DND-41 (cell line): ENCODE data around the gene SEMA5A.

Experiments used
- EZH2 ChIP-seq: IDR thresholded peaks from 3 replicates; pipeline ENCODE4 v1.6.1; 2012; ENCODE audit warnings: borderline replicate concordance, low read depth, mild to moderate bottlenecking, moderate library complexity, low read length, inconsistent platforms; ENCODE audit not compliant: severe bottlenecking
- TF ChIP-seq, protein P1 (sequence below): IDR thresholded peaks from 2 replicates; pipeline ENCODE4 v1.5.1; 2012; ENCODE audit warnings: borderline replicate concordance, low read length, moderate library complexity, mild to moderate bottlenecking; ENCODE audit not compliant: poor library complexity, severe bottlenecking; ENCODE audit errors: extremely low read depth

DNA sequence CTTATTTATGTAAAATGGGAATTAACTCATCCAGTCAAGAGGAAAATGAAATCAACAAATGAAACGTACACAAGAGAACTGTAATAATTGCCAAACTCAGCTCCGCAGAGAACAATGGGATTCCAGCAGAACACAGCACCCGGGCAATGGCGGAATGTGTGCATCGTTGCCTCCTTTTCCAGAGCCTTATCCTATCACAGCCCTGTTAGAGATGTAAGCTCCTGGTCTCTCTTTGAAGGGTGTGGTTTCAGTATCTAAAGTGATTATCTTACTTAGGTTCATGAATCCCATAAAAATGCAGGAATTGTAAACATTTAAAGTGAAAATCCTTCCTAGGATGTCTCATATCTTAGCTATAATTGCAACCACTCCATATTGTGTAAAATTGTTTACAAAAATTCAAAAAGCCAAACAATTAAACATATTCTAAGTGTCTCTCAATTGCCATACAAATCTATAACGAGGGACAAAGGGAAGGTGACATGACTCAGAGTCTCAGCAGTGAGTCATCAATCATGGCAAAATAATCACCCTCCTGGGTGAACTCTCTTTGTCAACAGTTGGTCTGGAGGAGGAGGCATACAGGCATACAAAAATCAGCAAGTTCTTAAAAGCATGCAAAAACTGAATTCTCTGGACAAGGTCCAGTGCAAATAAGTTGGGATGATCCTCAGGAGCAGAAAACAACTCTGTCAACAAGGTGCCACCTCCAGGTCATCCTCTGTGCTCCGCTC, 22.6 kb downstream of the SEMA5A start:
- TF ChIP-seq, protein P1, sequence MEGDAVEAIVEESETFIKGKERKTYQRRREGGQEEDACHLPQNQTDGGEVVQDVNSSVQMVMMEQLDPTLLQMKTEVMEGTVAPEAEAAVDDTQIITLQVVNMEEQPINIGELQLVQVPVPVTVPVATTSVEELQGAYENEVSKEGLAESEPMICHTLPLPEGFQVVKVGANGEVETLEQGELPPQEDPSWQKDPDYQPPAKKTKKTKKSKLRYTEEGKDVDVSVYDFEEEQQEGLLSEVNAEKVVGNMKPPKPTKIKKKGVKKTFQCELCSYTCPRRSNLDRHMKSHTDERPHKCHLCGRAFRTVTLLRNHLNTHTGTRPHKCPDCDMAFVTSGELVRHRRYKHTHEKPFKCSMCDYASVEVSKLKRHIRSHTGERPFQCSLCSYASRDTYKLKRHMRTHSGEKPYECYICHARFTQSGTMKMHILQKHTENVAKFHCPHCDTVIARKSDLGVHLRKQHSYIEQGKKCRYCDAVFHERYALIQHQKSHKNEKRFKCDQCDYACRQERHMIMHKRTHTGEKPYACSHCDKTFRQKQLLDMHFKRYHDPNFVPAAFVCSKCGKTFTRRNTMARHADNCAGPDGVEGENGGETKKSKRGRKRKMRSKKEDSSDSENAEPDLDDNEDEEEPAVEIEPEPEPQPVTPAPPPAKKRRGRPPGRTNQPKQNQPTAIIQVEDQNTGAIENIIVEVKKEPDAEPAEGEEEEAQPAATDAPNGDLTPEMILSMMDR = no peak
- no peak for TF ChIP-seq EZH2
